ENCODE data around the gene SLC6A13. TPM values are rescaled to one million over a fixed set of nuclear protein-coding genes. Genes with fewer than 3 reads are reported as not detected.
A peak's percentile ranks its signal among the peaks of the same experiment; 100 is the strongest.
"Not testable (repeated sequence)": the region's sequence is repeated elsewhere in the genome, so short reads cannot be mapped to it uniquely, and the experiment has no call there.

SLC6A13 gene
- total RNA-seq: 0.14 and 0.17 TPM in 2 replicates

- DNase-seq: no peak
Measured at GRCh38 chr12:262817-263216, at the start of gene SLC6A13. Gene SLC6A13, minus strand, starts transcription at chr12:262836. Its CDS starts 2,784 bp downstream, at chr12:260052.

- no peak for DNase-seq
Measured at GRCh38 chr12:308511-308910, 45.9 kb upstream of the SLC6A13 start.

- no peak for DNase-seq
Measured at GRCh38 chr12:307406-307805, 44.8 kb upstream of the SLC6A13 start.

- peak; percentile 13 for DNase-seq
Measured at GRCh38 chr12:304805-305204, 42.2 kb upstream of the SLC6A13 start.

GRCh38 chr12:302766-303165 is 40.1 kb upstream of the SLC6A13 start:
- DNase-seq: not testable (repeated sequence)

GRCh38 chr12:300166-300565 is 37.5 kb upstream of the SLC6A13 start:
- not testable (repeated sequence) for DNase-seq

- not testable (repeated sequence) for DNase-seq
Measured at GRCh38 chr12:299511-299910, 36.9 kb upstream of the SLC6A13 start.

- not testable (repeated sequence) for DNase-seq
Measured at GRCh38 chr12:298059-298458, 35.4 kb upstream of the SLC6A13 start.

GRCh38 chr12:295132-295531 is 32.5 kb upstream of the SLC6A13 start:
- DNase-seq: no peak

GRCh38 chr12:293199-293598 is 30.6 kb upstream of the SLC6A13 start:
- DNase-seq: no peak

- DNase-seq: no peak
Measured at GRCh38 chr12:292186-292585, 29.6 kb upstream of the SLC6A13 start.

GRCh38 chr12:291153-291723 is 28.6 kb upstream of the SLC6A13 start:
- DNase-seq: no peak

- DNase-seq: peak; percentile 14
Measured at GRCh38 chr12:288687-289086, 26.1 kb upstream of the SLC6A13 start.

- no peak for DNase-seq
Measured at GRCh38 chr12:286531-287300, 24.1 kb upstream of the SLC6A13 start.

GRCh38 chr12:278046-278445 is 15.4 kb upstream of the SLC6A13 start:
- no peak for DNase-seq

- no peak for DNase-seq
Measured at GRCh38 chr12:275812-276211, 13.2 kb upstream of the SLC6A13 start.

GRCh38 chr12:273382-273781 is 10.7 kb upstream of the SLC6A13 start:
- DNase-seq: peak; percentile 26

- no peak for DNase-seq
Measured at GRCh38 chr12:272942-273341, 10.3 kb upstream of the SLC6A13 start.

- no peak for DNase-seq
Measured at GRCh38 chr12:271161-271560, 8.5 kb upstream of the SLC6A13 start.

- no peak for DNase-seq
Measured at GRCh38 chr12:269191-269590, 6.6 kb upstream of the SLC6A13 start.

GRCh38 chr12:268483-268840 is 5.8 kb upstream of the SLC6A13 start:
- no peak for DNase-seq

- no peak for DNase-seq
Measured at GRCh38 chr12:267581-268482, 5.2 kb upstream of the SLC6A13 start.

- DNase-seq: no peak
Measured at GRCh38 chr12:265096-265495, 2.5 kb upstream of the SLC6A13 start.

Measured in dermis blood vessel endothelial cell (primary cell).